Activated CD8-positive, alpha-beta T cell treated with anti-CD3 and anti-CD28 coated beads for 36 hours (primary cell): ENCODE measurements around the gene LLGL2. TPM values are rescaled to one million over a fixed set of nuclear protein-coding genes. Genes with fewer than 3 reads are reported as not detected.

Source experiments
- ATAC-seq: fragments of 200-7000 bp; cut with Tn5 transposase; one replicate; pipeline ENCODE4 v1.10.0; 2021; ENCODE audit warnings: mild to moderate bottlenecking, moderate library complexity
- CTCF ChIA-PET: fragments of 350-600 bp; sonication (Branson Sonifier 250); formaldehyde crosslinking; loops from one replicate; lab custom pipeline; 2021; ENCODE audit warnings: antibody characterized with exemption; lab: Charles Lee
- POLR2A ChIA-PET: fragments of 350-600 bp; sonication (Branson Sonifier 250); formaldehyde crosslinking; loops from one replicate; lab custom pipeline; 2021; ENCODE audit warnings: antibody characterized with exemption; lab: Charles Lee
- DNase-seq: peaks from one replicate; pipeline ENCODE4 v3.0.0-alpha.2; 2020
- H3K27ac Mint-ChIP-seq: one replicate; pipeline ENCODE4 v1.8.0; 2021; ENCODE audit warnings: mild to moderate bottlenecking, mixed read lengths
- H3K27me3 Mint-ChIP-seq: one replicate; pipeline ENCODE4 v1.8.0; 2021; ENCODE audit warnings: mixed read lengths
- H3K36me3 Mint-ChIP-seq: one replicate; pipeline ENCODE4 v1.8.0; 2021; ENCODE audit warnings: low read depth, mixed read lengths
- H3K4me1 Mint-ChIP-seq: one replicate; pipeline ENCODE4 v1.8.0; 2021; ENCODE audit warnings: low read depth, mixed read lengths
- H3K4me3 Mint-ChIP-seq: one replicate; pipeline ENCODE4 v1.8.0; 2021; ENCODE audit warnings: mild to moderate bottlenecking, moderate library complexity, mixed read lengths
- H3K9me3 Mint-ChIP-seq: one replicate; pipeline ENCODE4 v1.8.0; 2021; ENCODE audit warnings: mixed read lengths
- intact Hi-C: fragments of 100-400 bp; cut with micrococcal nuclease; formaldehyde crosslinking; loops from one replicate; pipeline ENCODE4 v1.10.0; 2022
- total RNA-seq, 2 experiments: library from RNA; stranded (reverse); gene quantifications; one replicate each; pipeline ENCODE4 v1.2.3, GENCODE V29; 2021
- TF ChIP-seq, protein P1 (sequence below): fragments of 200-600 bp; IDR thresholded peaks from one replicate; pipeline ENCODE4 v1.8.0; 2022; ENCODE audit warnings: antibody characterized with exemption, mild to moderate bottlenecking

Gene LLGL2
- total RNA-seq, 2 experiments from 2014 or later: 7.2 to 7.4 TPM

DNA sequence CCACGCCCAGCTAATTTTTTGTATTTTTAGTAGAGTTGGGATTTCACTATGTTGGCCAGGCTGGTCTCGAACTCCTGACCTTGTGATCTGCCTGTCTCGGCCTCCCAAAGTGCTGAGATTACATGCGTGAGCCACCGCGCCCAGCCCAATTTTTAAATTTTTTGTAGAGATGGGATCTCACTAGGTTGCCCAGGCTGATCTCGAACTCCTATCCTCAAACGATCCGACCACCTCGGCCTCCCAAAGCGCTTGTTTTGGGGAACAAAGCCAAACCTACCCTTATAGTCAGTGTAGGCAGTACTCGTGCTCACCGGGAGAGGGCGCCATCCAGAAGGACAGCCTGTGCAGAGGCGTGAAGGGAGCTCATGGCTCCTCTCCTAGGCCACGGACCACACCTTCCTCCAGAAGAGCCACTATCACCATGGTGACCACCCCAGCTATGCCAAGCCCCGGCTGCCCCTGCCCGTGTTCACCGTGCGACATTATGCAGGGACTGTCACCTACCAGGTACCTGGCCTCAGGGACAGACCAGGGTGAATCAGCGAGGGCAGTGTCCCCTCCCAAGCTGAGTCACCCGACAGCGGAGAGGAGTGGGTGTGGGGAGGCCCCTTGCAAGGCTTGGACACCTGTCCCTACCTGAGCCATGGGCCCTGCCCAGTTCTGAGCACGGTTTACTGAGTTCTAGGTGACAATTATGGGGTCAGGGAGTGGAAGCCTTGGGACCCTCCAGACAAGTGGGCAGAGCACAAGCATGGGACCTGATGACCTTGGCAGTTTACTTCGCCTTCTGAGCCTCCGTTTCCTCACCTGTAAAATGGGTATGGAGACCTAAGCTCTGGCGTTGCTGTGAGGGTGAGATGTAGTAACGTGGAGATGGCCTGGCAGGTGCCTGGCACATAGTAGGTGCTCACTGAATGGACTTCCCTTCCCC, 75.8 kb downstream of the LLGL2 start:
- TF ChIP-seq, protein P1, sequence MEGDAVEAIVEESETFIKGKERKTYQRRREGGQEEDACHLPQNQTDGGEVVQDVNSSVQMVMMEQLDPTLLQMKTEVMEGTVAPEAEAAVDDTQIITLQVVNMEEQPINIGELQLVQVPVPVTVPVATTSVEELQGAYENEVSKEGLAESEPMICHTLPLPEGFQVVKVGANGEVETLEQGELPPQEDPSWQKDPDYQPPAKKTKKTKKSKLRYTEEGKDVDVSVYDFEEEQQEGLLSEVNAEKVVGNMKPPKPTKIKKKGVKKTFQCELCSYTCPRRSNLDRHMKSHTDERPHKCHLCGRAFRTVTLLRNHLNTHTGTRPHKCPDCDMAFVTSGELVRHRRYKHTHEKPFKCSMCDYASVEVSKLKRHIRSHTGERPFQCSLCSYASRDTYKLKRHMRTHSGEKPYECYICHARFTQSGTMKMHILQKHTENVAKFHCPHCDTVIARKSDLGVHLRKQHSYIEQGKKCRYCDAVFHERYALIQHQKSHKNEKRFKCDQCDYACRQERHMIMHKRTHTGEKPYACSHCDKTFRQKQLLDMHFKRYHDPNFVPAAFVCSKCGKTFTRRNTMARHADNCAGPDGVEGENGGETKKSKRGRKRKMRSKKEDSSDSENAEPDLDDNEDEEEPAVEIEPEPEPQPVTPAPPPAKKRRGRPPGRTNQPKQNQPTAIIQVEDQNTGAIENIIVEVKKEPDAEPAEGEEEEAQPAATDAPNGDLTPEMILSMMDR: peak; percentile 75
- ChIA-PET POLR2A (interaction anchor here (1.1 kb wide), 2 partner anchors 32 to 113 kb away, joined by 3 to 4 read pairs; partner anchors contain the start of gene SMIM5), CTCF (interaction anchor here (0.5 to 6.0 kb wide), 35 partner anchors 8 to 433 kb away, joined by 3 to 68 read pairs (median 4); partner anchors contain the start of genes MYO15B, RECQL5, SAP30BP and SMIM5)
- H3K36me3 Mint-ChIP-seq: no peaks in the 10 kb centered on the region
- intact Hi-C loops: no loop called here
- peak; percentile 94 for ATAC-seq
- H3K27ac Mint-ChIP-seq: no peak overlapping the region
- peak; percentile 82 for DNase-seq
- H3K9me3 Mint-ChIP-seq: no peaks in the 10 kb centered on the region
- H3K4me1 Mint-ChIP-seq: no peaks in the 10 kb centered on the region
- H3K4me3 Mint-ChIP-seq: no peak overlapping the region
- H3K27me3 Mint-ChIP-seq: no peaks in the 10 kb centered on the region

GRCh38 chr17:75602644-75603043, 77.1 kb downstream of the LLGL2 start:
- Mint-ChIP-seq H3K4me1 (peaks cover 4% of the 10 kb centered on the region), H3K27ac (no peak overlapping the region), H3K9me3 (no peaks in the 10 kb centered on the region), H3K36me3 (no peaks in the 10 kb centered on the region), H3K4me3 (no peak overlapping the region), H3K27me3 (no peaks in the 10 kb centered on the region)
- DNase-seq: no peak
- intact Hi-C loops: no loop called here
- no peak for ATAC-seq
- ChIA-PET CTCF (interaction anchor here (1.1 to 6.0 kb wide), 8 partner anchors 12 to 431 kb away, joined by 3 to 68 read pairs (median 5); partner anchors contain the start of gene SMIM5), POLR2A (interaction anchor here (0.5 to 1.4 kb wide), 4 partner anchors 13 to 356 kb away, joined by 3 to 5 read pairs (median 4); no protein-coding TSS in a partner anchor)
- TF ChIP-seq, protein P1: no peak

DNA sequence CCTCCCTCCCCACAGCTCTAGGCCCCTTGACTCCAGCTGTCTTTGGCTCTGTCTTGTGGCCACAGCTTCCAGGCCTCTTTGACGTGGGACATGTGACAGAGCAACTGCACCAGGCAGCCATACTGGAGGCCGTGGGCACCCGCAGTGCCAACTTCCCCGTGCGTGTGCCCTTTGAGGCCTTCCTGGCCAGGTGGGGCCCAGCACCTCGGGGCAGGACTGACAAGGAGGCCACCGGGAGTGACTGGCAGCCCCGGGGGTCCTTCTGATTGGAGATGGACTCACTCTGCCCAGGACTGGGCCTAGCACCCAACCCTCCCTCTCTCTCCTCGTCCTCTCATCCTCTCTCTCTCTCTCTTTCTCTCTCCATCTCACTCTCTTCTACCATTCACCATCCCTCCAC, 77.6 kb downstream of the LLGL2 start:
- TF ChIP-seq, protein P1: no peak
- POLR2A ChIA-PET: interaction anchor here (0.5 to 1.4 kb wide), 3 partner anchors 13 to 356 kb away, joined by 3 to 5 read pairs (median 4); no protein-coding TSS in a partner anchor

DNA sequence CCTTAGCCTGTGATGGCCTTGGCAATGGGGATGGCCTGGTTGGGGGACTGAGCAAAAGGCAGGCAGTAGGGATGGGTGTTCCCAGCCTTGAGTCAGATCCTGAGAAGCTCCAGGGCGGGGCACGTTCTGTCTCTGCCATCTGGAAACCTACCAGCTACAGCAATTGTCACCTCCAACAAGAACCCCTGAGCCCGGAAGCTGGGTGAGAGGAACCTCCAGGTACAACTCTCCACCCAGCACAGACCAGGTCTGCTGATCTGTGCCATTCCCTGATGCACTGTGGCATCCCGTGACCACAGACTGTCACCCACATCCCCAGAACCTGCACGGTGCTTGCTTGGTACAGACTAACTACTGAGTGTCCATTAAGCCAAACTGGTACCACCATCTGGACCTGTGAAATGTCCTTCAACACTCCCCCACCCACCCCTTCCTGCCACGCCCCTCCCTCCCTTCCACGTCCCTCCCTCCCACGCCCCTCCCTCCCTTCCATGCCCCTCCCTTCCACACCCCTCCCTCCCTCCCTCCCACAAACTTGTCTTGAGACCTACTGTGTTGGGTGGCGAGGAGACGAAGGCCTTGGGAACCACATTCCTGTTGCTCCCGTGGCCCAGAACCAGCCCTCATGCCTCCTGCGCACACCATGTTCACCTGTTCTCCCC, 78.7 kb downstream of the LLGL2 start:
- ChIA-PET POLR2A (no interaction called here), CTCF (interaction anchor here (0.9 to 6.0 kb wide), 2 partner anchors 30 to 144 kb away, joined by 3 to 68 read pairs; no protein-coding TSS in a partner anchor)
- Mint-ChIP-seq H3K36me3 (no peaks in the 10 kb centered on the region), H3K27ac (no peak overlapping the region), H3K4me1 (peaks cover 4% of the 10 kb centered on the region), H3K4me3 (no peak overlapping the region), H3K9me3 (no peaks in the 10 kb centered on the region), H3K27me3 (no peaks in the 10 kb centered on the region)
- DNase-seq: no peak
- intact Hi-C loops: no loop called here
- ATAC-seq: no peak
- TF ChIP-seq, protein P1: no peak

More for the DNA sequence above, 77.6 kb downstream of the LLGL2 start:
- ATAC-seq: no peak
- CTCF ChIA-PET: interaction anchor here (1.1 to 6.0 kb wide), 5 partner anchors 18 to 145 kb away, joined by 3 to 68 read pairs (median 7); partner anchors contain the start of gene SMIM5
- intact Hi-C loops: no loop called here
- Mint-ChIP-seq H3K36me3 (no peaks in the 10 kb centered on the region), H3K4me1 (peaks cover 4% of the 10 kb centered on the region), H3K27me3 (no peaks in the 10 kb centered on the region), H3K9me3 (no peaks in the 10 kb centered on the region), H3K4me3 (no peak overlapping the region), H3K27ac (no peak overlapping the region)
- DNase-seq: no peak
